Mucosa of descending colon (tissue), 3 donors: ENCODE data around the gene COPS4. TPM values are rescaled to one million over a fixed set of nuclear protein-coding genes. Genes with fewer than 3 reads are reported as not detected.

Source experiments
- ATAC-seq: fragments of 200-7000 bp; cut with Tn5 transposase; one replicate; pipeline ENCODE4 v1.9.1; 2020; ENCODE audit warnings: mild to moderate bottlenecking, moderate library complexity
- DNase-seq, 3 donors: peaks; one replicate each; pipeline ENCODE4 v3.0.0-alpha.2; 2020
- H3K36me3 ChIP-seq: fragments of 200-600 bp; one replicate; pipeline ENCODE4 v1.8.0; 2021; ENCODE audit warnings: low read depth, mild to moderate bottlenecking
- H3K4me1 ChIP-seq: fragments of 200-600 bp; one replicate; pipeline ENCODE4 v1.8.0; 2021; ENCODE audit warnings: low read depth, mild to moderate bottlenecking
- H3K4me3 ChIP-seq: fragments of 200-600 bp; one replicate; pipeline ENCODE4 v1.8.0; 2021; ENCODE audit warnings: mild to moderate bottlenecking
- H3K9me3 ChIP-seq: fragments of 200-600 bp; one replicate; pipeline ENCODE4 v1.8.0; 2021; ENCODE audit warnings: mild to moderate bottlenecking
- intact Hi-C, 2 donors: fragments of 100-400 bp; cut with DNase I in 1 of 2; cut with micrococcal nuclease in 1 of 2; formaldehyde crosslinking; loops; one replicate each; pipeline versions ENCODE4 v1.11.0 to v1.11.1; 2022; cut with DNase I, micrococcal nuclease
- total RNA-seq, 3 donors: library from RNA; stranded (reverse); fragmentation: NEBNext Ultra II Directional in 2 of 3; extraction: Animal tissue kit (Norgen Biotek cat#: 25700) in 2 of 3; gene quantifications; one replicate each; pipeline versions ENCODE4 v1.2.1 to v1.2.4, GENCODE V29; 2021 to 2023
- TF ChIP-seq, protein P1 (sequence below): fragments of 200-600 bp; IDR thresholded peaks from one replicate; pipeline ENCODE4 v1.8.0; 2022; ENCODE audit warnings: antibody characterized with exemption, mild to moderate bottlenecking
- donor health status: DM: no; HTN: no; CAD: no; lungs with moderate emphysema.
- donor health status: DM: no; HTN: no; CAD: no.
- donor health status: DM: no; HTN: yes; CAD: no.

The COPS4 gene
- total RNA-seq, 3 donors from 2014 or later, result 16.7 to 26.1 (median 26.0) TPM

GRCh38 chr4:83054928-83055327 lies 19.9 kb downstream of the COPS4 start:
- ATAC-seq (no peak), DNase-seq (peak in 1 of 3 donors; percentile 38)
- H3K9me3 ChIP-seq, result no peaks in the 10 kb centered on the region
- no peaks in the 10 kb centered on the region for H3K4me1 ChIP-seq
- H3K4me3 ChIP-seq, result no peak overlapping the region
- TF ChIP-seq, protein P1, sequence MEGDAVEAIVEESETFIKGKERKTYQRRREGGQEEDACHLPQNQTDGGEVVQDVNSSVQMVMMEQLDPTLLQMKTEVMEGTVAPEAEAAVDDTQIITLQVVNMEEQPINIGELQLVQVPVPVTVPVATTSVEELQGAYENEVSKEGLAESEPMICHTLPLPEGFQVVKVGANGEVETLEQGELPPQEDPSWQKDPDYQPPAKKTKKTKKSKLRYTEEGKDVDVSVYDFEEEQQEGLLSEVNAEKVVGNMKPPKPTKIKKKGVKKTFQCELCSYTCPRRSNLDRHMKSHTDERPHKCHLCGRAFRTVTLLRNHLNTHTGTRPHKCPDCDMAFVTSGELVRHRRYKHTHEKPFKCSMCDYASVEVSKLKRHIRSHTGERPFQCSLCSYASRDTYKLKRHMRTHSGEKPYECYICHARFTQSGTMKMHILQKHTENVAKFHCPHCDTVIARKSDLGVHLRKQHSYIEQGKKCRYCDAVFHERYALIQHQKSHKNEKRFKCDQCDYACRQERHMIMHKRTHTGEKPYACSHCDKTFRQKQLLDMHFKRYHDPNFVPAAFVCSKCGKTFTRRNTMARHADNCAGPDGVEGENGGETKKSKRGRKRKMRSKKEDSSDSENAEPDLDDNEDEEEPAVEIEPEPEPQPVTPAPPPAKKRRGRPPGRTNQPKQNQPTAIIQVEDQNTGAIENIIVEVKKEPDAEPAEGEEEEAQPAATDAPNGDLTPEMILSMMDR, result no peak
- H3K36me3 ChIP-seq, result no peaks in the 10 kb centered on the region
- intact Hi-C loops, result no loop called here

GRCh38 chr4:83062739-83063138 lies 27.8 kb downstream of the COPS4 start:
- H3K9me3 ChIP-seq, result no peaks in the 10 kb centered on the region
- TF ChIP-seq, protein P1, result no peak
- no peaks in the 10 kb centered on the region for H3K36me3 ChIP-seq
- intact Hi-C loops, result no loop called here
- no peak overlapping the region for H3K4me3 ChIP-seq
- ATAC-seq, result no peak
- no peak for DNase-seq
- peaks cover 2% of the 10 kb centered on the region for H3K4me1 ChIP-seq

DNA sequence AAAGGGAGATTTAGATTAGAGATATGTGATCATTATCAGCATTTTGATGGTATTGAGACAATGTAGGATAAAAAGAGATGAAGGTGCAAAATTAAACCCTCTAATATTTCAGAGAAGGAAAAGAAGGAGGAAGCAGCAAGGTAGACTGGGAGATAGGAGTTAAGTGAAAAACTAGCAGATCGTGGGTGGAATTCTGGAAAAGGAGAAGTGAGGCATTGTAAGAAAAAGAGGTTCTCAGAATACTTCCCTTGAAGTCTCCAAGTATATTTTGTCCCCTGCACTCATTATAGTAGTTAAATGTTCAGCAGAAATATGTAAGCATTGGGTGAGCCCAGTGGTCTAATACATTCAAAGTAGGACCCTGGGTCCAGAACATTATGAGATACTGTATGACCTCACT lies 30.3 kb downstream of the COPS4 start:
- Histone ChIP-seq H3K36me3 (no peaks in the 10 kb centered on the region), H3K4me3 (no peak overlapping the region), H3K4me1 (peaks cover 2% of the 10 kb centered on the region), H3K9me3 (no peaks in the 10 kb centered on the region)
- intact Hi-C loops, result no loop called here
- DNase-seq (no peak), ATAC-seq (no peak)
- TF ChIP-seq, protein P1, result no peak

DNA sequence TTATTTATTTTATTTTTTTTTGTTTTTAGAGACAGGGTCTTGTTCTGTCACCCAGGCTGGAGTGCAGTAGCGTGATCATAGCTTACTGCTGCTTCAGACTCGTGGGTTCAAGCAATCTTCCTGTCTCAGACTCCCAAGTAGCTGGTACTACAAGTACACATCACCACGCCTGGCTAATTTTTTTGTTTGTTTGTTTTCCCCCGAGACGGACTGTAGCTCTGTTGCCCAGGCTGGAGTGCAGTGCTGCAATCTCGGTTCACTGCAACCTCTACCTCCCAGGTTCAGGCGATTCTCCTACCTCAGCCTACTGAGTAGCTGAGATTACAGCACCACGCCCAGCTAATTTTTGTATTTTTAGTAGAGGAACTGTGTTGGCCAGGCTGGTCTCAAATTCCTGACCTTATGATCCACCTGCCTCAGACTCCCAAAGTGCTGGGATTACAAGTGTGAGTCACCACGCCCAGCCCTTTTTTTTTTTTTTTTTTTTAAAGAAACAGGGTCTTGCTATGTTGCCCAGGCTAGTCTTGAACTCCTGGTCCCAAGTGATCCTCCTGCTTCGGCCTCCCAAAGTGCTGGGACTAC lies 32.2 kb downstream of the COPS4 start:
- peaks cover 6% of the 10 kb centered on the region for H3K4me1 ChIP-seq
- no peak overlapping the region for H3K4me3 ChIP-seq
- TF ChIP-seq, protein P1, result no peak
- no peaks in the 10 kb centered on the region for H3K9me3 ChIP-seq
- peak; percentile 59 for ATAC-seq
- intact Hi-C loops, result no loop called here
- DNase-seq, result no peak
- H3K36me3 ChIP-seq, result no peaks in the 10 kb centered on the region

DNA sequence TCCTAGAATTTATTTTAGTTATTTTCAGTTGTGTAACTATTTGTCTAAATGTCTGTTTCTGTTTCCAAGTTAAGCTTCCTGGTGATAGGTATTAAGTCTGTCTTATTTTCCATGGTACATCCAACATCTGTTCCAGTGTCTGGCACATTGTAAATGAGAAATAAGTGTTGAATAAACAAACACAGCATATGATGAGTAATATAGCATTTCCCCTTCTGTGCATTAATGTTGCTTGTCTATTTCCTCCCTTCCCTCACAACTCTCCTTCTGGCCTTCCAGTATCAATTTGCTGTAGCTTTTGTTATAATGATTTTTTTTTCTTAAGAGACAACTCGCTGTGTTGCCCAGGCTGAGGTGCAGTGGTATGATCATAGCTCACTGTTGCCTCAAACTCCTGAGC lies 36.1 kb downstream of the COPS4 start:
- ATAC-seq (peak; percentile 47), DNase-seq (no peak)
- peaks cover 6% of the 10 kb centered on the region for H3K4me1 ChIP-seq
- H3K36me3 ChIP-seq, result no peaks in the 10 kb centered on the region
- no peak overlapping the region for H3K4me3 ChIP-seq
- intact Hi-C loops, result loop anchor here (10.0 kb wide), 2 partner anchors 194 to 214 kb away; partner anchors contain the start of gene COQ2 (in 1 of the 2)
- no peaks in the 10 kb centered on the region for H3K9me3 ChIP-seq
- TF ChIP-seq, protein P1, result no peak
